ENCODE measurements around the gene SESN2.

DNA sequence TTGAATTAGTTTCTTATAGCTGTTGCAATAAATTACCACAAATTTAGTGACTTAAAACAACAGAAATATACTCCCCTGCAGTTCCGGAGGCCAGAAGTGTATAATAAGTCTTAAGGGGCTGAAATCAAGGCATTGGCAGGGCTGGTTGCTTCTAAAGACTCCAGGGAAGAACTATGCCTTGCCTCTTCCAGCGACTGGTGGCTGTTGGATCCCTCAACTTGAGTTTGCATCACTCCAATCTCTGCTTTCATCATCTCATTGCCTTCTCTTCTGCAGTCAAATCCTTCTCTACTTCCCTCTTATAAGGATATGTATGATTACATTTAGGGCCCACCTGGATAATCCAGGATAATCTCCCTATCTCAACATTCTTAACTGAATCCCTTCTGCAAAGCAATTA, 50.4 kb downstream of the SESN2 start:
- TF ChIP-seq POLR2AphosphoS5 (IDR thresholded peaks at IDR 0.05) (no peak), EP300 (IDR thresholded peaks at IDR 0.05) (no peak)

Measured in esophagus muscularis mucosa (tissue), 3 donors.